HG03139 (cell line): ENCODE data around the gene RAC2.

Source experiments
- ATAC-seq: cut with Tn5 transposase; IDR thresholded peaks from one replicate; pipeline ENCODE4 v1.9.1; 2021; ENCODE audit not compliant: unreplicated experiment

RAC2 gene

DNA sequence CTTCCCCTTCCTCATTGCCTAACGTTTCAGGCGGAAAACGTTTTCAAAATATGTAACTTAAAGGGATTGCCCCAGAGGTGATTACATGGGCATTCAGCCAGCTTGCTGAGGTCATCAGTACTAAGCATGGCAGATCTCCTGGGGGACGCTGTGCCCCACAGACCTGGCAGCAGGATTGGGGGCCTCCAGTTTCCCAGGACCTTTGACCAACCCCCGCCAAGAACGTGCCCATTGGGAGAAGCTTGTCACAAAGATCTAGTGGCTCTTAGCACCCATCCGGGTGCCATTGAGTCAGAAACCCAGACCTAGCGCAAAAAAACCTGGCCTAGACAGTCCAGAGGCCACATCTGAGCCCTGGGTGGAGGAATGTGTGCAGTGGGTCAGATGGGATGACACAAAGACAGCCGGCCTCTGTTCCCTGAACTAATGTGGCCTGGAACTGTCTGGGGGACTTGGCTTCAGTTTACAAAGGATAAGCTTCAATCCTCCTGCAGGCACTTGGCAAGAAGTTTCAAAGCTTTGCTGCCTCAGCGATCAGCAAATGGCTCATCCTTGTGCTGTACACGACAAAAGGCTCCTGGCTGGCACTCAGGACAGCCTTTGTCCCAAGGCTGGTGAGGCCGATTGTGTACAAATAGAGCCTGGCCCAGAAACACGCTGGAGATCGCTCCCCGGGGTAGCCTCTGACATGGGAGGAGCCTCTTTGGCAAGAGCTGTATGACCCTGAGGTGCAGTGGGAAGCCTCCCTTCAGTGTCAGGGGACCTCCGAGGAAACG, 65.5 kb downstream of the RAC2 start:
- no peak for ATAC-seq

DNA sequence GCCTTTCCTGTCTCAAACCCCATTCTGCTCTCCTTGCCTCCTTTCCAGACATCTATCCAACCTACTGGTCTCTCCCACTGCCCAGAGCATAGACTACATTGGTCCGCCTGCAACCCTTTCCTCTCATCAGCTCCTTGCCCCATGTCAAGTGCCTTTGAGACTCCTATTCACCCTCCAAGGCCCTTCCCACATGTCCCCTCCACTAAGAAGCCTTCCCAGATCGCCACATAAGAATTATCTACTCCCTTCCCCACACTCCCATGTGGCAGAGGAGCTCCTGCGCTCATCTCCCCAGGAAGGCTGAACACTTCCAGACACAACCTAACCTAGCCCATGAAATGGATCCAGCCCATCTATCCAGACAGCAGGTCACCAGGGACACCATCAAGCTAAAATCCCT, 66.3 kb downstream of the RAC2 start:
- ATAC-seq = no peak

DNA sequence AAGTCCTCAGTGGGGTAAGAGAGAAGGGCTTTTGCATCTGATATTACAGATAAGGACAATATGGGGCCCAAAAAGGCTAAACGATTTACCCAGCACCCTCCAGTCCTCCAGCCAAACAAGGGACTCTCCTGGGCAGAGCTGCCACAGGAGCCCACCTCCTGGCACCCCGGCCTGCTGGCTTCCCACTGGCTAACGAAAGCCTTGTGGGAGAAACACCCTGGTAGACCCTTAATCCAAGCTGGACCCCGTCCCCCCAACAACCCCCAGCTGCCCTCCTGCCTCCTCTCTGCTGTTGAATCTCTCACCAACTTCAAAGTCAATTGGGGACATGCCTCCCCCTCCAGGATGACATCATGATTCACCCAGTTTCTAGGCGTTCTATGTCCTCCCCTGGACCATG, 66.8 kb downstream of the RAC2 start:
- no peak for ATAC-seq

DNA sequence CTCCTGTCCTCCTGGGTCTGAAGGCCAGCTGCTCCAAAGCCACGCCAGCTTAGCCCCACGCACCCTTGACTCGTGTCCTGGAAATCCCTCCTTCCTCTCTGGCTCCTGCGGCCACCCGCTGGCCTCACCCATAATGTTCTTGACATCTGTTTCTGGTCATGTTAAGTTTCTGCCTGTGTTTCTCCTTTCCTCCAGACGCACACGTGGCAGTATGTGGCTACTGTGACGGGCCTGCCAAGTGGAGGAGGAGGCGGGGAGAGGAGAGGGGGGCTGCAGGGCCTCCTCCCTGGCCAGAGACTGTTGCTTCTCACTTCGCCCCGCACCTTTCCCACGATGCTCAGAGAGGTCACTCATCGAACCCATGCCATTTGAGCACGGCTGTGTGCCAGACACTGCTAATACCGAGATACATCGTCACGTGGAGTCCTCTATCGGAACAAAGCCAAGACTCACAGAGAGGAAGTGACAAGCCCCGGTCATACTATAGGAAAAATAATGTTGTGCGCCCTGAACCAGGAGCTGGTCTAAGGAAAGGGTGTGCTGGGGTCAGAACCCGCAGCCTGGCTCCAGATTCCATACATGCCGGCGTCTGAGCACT, 67.5 kb downstream of the RAC2 start:
- ATAC-seq = no peak

DNA sequence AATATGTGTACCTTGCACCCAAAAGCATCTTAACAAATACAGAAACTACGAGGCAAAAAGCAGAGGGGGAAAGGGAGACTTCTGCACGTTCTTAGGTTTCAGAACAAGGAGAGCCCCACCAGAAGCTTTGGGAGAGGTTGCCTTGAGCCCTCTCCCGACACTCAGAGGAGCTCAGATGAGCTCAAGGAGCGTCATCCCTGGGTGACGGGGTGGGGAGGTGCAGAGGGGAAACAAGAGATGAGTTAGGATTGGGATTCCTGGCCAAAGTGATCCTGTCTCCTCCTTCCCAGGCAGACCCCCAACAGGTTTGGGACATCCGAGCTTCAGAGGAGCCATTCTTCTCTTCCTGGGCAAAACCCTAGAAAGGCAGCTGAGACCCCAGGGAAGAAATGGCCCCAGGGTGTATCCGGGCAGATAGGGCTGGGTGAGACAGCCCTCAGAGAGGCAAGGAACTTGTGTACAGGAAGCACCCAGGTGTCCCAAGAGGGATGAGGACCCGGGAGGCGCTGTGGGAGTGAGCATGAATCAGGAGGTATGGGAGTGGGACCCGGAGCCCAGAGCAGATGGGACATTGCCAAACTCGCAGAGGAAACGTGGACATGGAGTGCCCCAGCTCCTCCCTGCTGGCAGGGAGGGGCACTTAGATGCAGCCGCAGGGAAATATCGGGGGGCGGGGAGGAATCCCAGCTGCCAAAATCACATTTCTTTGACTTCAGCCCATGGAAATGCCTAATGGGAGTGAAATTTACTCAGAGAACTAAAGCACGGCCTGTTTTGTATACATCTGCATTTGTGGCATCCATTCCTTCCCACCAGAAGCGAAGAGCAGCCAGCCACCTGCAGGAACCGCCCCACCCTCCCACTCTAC, 68.4 kb downstream of the RAC2 start:
- ATAC-seq = no peak
